Endothelial cell of umbilical vein (primary cell): Measurements from ENCODE around the gene BSDC1. TPM values are rescaled to one million over a fixed set of nuclear protein-coding genes. Genes with fewer than 3 reads are reported as not detected.

ENCODE experiments used
- BruUV-seq: library from RNA; stranded (reverse); fragments of 400-500 nt; replicated peaks from 2 replicates; lab custom pipeline; 2021; lab: Mats Ljungman, UMichigan
- CTCF ChIA-PET: fragments of 300-600, 350-600 bp; sonication (Branson Sonifier 250); formaldehyde crosslinking; loops from one replicate; lab custom pipeline; 2021; ENCODE audit warnings: antibody characterized with exemption, inconsistent platforms; lab: Charles Lee
- POLR2A ChIA-PET: fragments of 300-600, 350-600 bp; sonication (Branson Sonifier 250); formaldehyde crosslinking; loops from one replicate; lab custom pipeline; 2021; ENCODE audit warnings: antibody characterized with exemption, inconsistent platforms; lab: Charles Lee
- DNase-seq: peaks from one replicate; pipeline ENCODE4 v3.0.0-alpha.2; 2011; ENCODE audit warnings: low read depth, low spot score
- FAIRE-seq: peaks from 2 replicates; lab custom pipeline; 2011; peaks lifted over from hg19 to GRCh38; lab: Jason Lieb, UNC
- H2AFZ ChIP-seq: 2 replicates; pipeline ENCODE4 v1.6.0; 2012; ENCODE audit warnings: low read depth, low read length, control low read depth, inconsistent platforms
- H3K27ac ChIP-seq: 2 replicates; pipeline ENCODE4 v1.5.1; 2011; ENCODE audit warnings: low read depth, mild to moderate bottlenecking, control low read depth, low read length, moderate library complexity; ENCODE audit not compliant: insufficient read depth
- H3K27me3 ChIP-seq, 2 experiments: 2 replicates each; pipeline versions ENCODE4 v1.6.0 to v1.6.1; 2011; ENCODE audit warnings: low read length in 2 of 2, mixed read lengths in 1 of 2; ENCODE audit not compliant: control insufficient read depth in 2 of 2, insufficient read depth in 2 of 2
- H3K36me3 ChIP-seq, 2 experiments: 2 replicates in 1 of 2; 3 replicates in 1 of 2; pipeline ENCODE4 v1.5.1; 2011; ENCODE audit warnings: low read length in 2 of 2, mild to moderate bottlenecking in 1 of 2, moderate library complexity in 1 of 2; ENCODE audit not compliant: control insufficient read depth in 2 of 2, insufficient read depth in 2 of 2; ENCODE audit errors: extremely low read depth in 1 of 2
- H3K4me1 ChIP-seq: 3 replicates; pipeline ENCODE4 v1.5.1; 2011; ENCODE audit warnings: mild to moderate bottlenecking, low read length; ENCODE audit not compliant: control insufficient read depth, insufficient read depth; ENCODE audit errors: extremely low read depth
- H3K4me2 ChIP-seq: 2 replicates; pipeline ENCODE4 v1.6.1; 2011; ENCODE audit warnings: low read length, control low read depth, mixed read lengths; ENCODE audit not compliant: insufficient read depth
- H3K4me3 ChIP-seq, 3 experiments: fragments of 200-600 bp in 1 of 3; sonication (generic), shearing (Covaris generic) in 1 of 3; replicated peaks in 1 of 3; 2 replicates each; pipeline ENCODE4 v1.5.1; 2011 to 2016; ENCODE audit warnings: control low read depth in 3 of 3, low read length in 3 of 3, mild to moderate bottlenecking in 2 of 3, inconsistent platforms in 1 of 3, low read depth in 1 of 3, moderate library complexity in 1 of 3; ENCODE audit not compliant: insufficient read depth in 1 of 3
- H3K79me2 ChIP-seq: 2 replicates; pipeline ENCODE4 v1.6.0; 2012; ENCODE audit warnings: low read length, inconsistent platforms; ENCODE audit not compliant: control insufficient read depth, insufficient read depth
- H3K9ac ChIP-seq: replicated peaks from 2 replicates; pipeline ENCODE3; 2011; ENCODE audit warnings: low read length, control low read depth; ENCODE audit not compliant: insufficient read depth; ENCODE audit errors: extremely low read depth
- H3K9me1 ChIP-seq: replicated peaks from 3 replicates; pipeline ENCODE4 v1.6.0; 2011; ENCODE audit warnings: mild to moderate bottlenecking, low read length; ENCODE audit not compliant: control insufficient read depth, insufficient read depth; ENCODE audit errors: extremely low read depth
- H3K9me3 ChIP-seq: replicated peaks from 2 replicates; pipeline ENCODE4 v1.5.1; 2012; ENCODE audit warnings: low read length, inconsistent platforms; ENCODE audit not compliant: control insufficient read depth, insufficient read depth
- H4K20me1 ChIP-seq: replicated peaks from 2 replicates; pipeline ENCODE3; 2011; ENCODE audit warnings: mild to moderate bottlenecking, low read length; ENCODE audit not compliant: control insufficient read depth, insufficient read depth; ENCODE audit errors: extremely low read depth
- EZH2 ChIP-seq: IDR thresholded peaks from 2 replicates; pipeline ENCODE4 v1.6.1; 2012; ENCODE audit warnings: borderline replicate concordance, low read depth, mild to moderate bottlenecking, moderate library complexity, low read length, inconsistent platforms; ENCODE audit not compliant: severe bottlenecking
- FOS ChIP-seq: IDR thresholded peaks from 2 replicates; pipeline ENCODE4 v1.6.1; 2011; ENCODE audit warnings: mild to moderate bottlenecking, low read length, moderate library complexity, borderline replicate concordance; ENCODE audit not compliant: insufficient read depth
- GATA2 ChIP-seq: IDR thresholded peaks from 2 replicates; pipeline ENCODE4 v1.7.0; 2011; ENCODE audit warnings: low read depth, mild to moderate bottlenecking, moderate library complexity, mixed read lengths, low read length; ENCODE audit not compliant: insufficient read length, insufficient read depth
- JUN ChIP-seq: IDR thresholded peaks from 2 replicates; pipeline ENCODE4 v1.6.1; 2011; ENCODE audit warnings: borderline replicate concordance, low read depth; ENCODE audit not compliant: insufficient read length, insufficient read depth
- MAX ChIP-seq: IDR thresholded peaks from 2 replicates; pipeline ENCODE4 v1.6.1; 2011; ENCODE audit not compliant: insufficient read depth, insufficient read length
- MYC ChIP-seq: IDR thresholded peaks from one replicate; pipeline ENCODE4 v1.6.1; 2011; ENCODE audit warnings: mild to moderate bottlenecking, low read depth, low read length
- POLR2A ChIP-seq: IDR thresholded peaks from 2 replicates; pipeline ENCODE4 v1.6.1; 2012; ENCODE audit warnings: low read depth, mild to moderate bottlenecking, control low read depth, low read length
- POLR2AphosphoS5 ChIP-seq: IDR thresholded peaks from 2 replicates; pipeline ENCODE4 v1.6.1; 2012; ENCODE audit warnings: low read depth, mild to moderate bottlenecking, control low read depth, low read length, moderate library complexity; ENCODE audit not compliant: insufficient read depth
- dilution Hi-C: fragments of 300-500 bp; cut with MboI; formaldehyde crosslinking; loops from one replicate; pipeline ENCODE4 v1.15.0; 2019; ENCODE audit warnings: low sequenced_read_pairs; ENCODE audit not compliant: extremely low pct_ligation_motif_present
- intact Hi-C: fragments of 100-400 bp; cut with micrococcal nuclease; formaldehyde crosslinking; loops from one replicate; pipeline ENCODE4 v1.10.0; 2022
- polyA plus RNA-seq, 4 experiments: library from polyadenylated mRNA; depleted of rRNA in 3 of 4; stranded (reverse) in 3 of 4; unstranded in 1 of 4; fragments of >200 nt; gene quantifications; 2 replicates each; pipeline versions ENCODE4 v1.2.1 to v1.2.3, GENCODE V29; 2011 to 2012; ENCODE audit warnings: missing spikeins in 1 of 4
- total RNA-seq: library from RNA; stranded (reverse); gene quantifications from 2 replicates; pipeline ENCODE4 v1.2.3, GENCODE V29; 2021
- TF ChIP-seq, protein P1 (sequence below), 2 donors: IDR thresholded peaks; 1 replicate in 1 of 2; 2 replicates in 1 of 2; pipeline ENCODE4 v1.5.1; 2011; ENCODE audit warnings: low read length in 2 of 2, mild to moderate bottlenecking in 2 of 2, moderate library complexity in 2 of 2, control low read depth in 1 of 2, inconsistent platforms in 1 of 2, low read depth in 1 of 2; ENCODE audit not compliant: insufficient read depth in 1 of 2; ENCODE audit errors: extremely low read depth in 1 of 2

BSDC1 gene
- total and polyA plus RNA-seq, 2 donors (not counting 3 experiments of a cell fraction or from before 2014, with no cell fraction given): 44.3 to 64.6 TPM

- H3K36me3 ChIP-seq: peaks cover 9 to 25% of the 10 kb centered on the region in 2 experiments
- FAIRE-seq: no peak
- no peak for DNase-seq
- peak overlapping the region; percentile 28 to 87 (median 80) for H3K4me3 ChIP-seq
- no peaks in the 10 kb centered on the region for H3K9me3 ChIP-seq
- dilution Hi-C loops: no loop called here
- H3K9ac ChIP-seq: peak overlapping the region; percentile 77
- peaks cover 14% of the 10 kb centered on the region for H3K4me1 ChIP-seq
- H3K27ac ChIP-seq: peak overlapping the region; percentile 14
- CTCF ChIA-PET: interaction anchor here (0.7 to 1.7 kb wide), 13 partner anchors 9 to 145 kb away, joined by 3 to 12 read pairs (median 4); partner anchors contain the start of genes CCDC28B, FAM229A and TSSK3
- no peaks in the 10 kb centered on the region for H4K20me1 ChIP-seq
- no TSS peak for BruUV-seq
- no peak overlapping the region for H2AFZ ChIP-seq
- H3K4me2 ChIP-seq: no peak overlapping the region
- no peaks in the 10 kb centered on the region for H3K9me1 ChIP-seq
- H3K27me3 ChIP-seq: no peaks in the 10 kb centered on the region
- intact Hi-C loops: loop anchor here (1.0 to 5.0 kb wide), 5 partner anchors 27 to 113 kb away; partner anchors contain the start of genes BSDC1, EIF3I, FAM229A and TMEM234
- POLR2A ChIA-PET: interaction anchor here (0.9 to 2.2 kb wide), 22 partner anchors 8 to 207 kb away, joined by 3 to 50 read pairs (median 7); partner anchors contain the start of genes BSDC1, FAM167B and TSSK3
- peaks cover 19% of the 10 kb centered on the region for H3K79me2 ChIP-seq
- TF ChIP-seq POLR2AphosphoS5 (no peak), MAX (no peak), EZH2 (no peak), GATA2 (no peak), POLR2A (no peak), MYC (no peak), FOS (no peak), JUN (no peak)
- TF ChIP-seq, protein P1, sequence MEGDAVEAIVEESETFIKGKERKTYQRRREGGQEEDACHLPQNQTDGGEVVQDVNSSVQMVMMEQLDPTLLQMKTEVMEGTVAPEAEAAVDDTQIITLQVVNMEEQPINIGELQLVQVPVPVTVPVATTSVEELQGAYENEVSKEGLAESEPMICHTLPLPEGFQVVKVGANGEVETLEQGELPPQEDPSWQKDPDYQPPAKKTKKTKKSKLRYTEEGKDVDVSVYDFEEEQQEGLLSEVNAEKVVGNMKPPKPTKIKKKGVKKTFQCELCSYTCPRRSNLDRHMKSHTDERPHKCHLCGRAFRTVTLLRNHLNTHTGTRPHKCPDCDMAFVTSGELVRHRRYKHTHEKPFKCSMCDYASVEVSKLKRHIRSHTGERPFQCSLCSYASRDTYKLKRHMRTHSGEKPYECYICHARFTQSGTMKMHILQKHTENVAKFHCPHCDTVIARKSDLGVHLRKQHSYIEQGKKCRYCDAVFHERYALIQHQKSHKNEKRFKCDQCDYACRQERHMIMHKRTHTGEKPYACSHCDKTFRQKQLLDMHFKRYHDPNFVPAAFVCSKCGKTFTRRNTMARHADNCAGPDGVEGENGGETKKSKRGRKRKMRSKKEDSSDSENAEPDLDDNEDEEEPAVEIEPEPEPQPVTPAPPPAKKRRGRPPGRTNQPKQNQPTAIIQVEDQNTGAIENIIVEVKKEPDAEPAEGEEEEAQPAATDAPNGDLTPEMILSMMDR (IDR thresholded peaks at IDR 0.05; ENCODE audit: extremely low read depth in 1 of 2, insufficient read depth in 1 of 2, low read depth in 1 of 2, low read length in 2 of 2): no peak
Observed at GRCh38 chr1:32335535-32335789, 58.8 kb downstream of the BSDC1 start.
